ENCODE data around the gene ATP5MC2.

ATP5MC2 gene

GRCh38 chr12:53625373-53625945, 50.4 kb downstream of the ATP5MC2 start:
- TF ChIP-seq CTCF (IDR thresholded peaks at IDR 0.05; ENCODE audit: low read length, missing control alignments), result no peak
- no peak for DNase-seq (ENCODE audit: low read depth)
- H3K4me3 ChIP-seq (replicated peaks; ENCODE audit: low read depth, low read length), result peak overlapping the region; percentile 92

- DNase-seq (ENCODE audit: low read depth), result no peak
- TF ChIP-seq CTCF (IDR thresholded peaks at IDR 0.05; ENCODE audit: low read length, missing control alignments), result no peak
- H3K4me3 ChIP-seq (replicated peaks; ENCODE audit: low read depth, low read length), result peak overlapping the region; percentile 92
These were observed 50.9 kb downstream of the ATP5MC2 start for GRCh38 chr12:53624956-53625355.

- H3K4me3 ChIP-seq (replicated peaks; ENCODE audit: low read depth, low read length), result peak overlapping the region; percentile 92
- DNase-seq (ENCODE audit: low read depth), result peak; percentile 44
- TF ChIP-seq CTCF (IDR thresholded peaks at IDR 0.05; ENCODE audit: low read length, missing control alignments), result no peak
These were observed 51.4 kb downstream of the ATP5MC2 start for GRCh38 chr12:53624458-53624857.

GRCh38 chr12:53623548-53624385, 52.1 kb downstream of the ATP5MC2 start:
- no peak for TF ChIP-seq CTCF (IDR thresholded peaks at IDR 0.05; ENCODE audit: low read length, missing control alignments)
- peak overlapping the region; percentile 92 for H3K4me3 ChIP-seq (replicated peaks; ENCODE audit: low read depth, low read length)
- DNase-seq (ENCODE audit: low read depth), result peak; percentile 81

- TF ChIP-seq CTCF (IDR thresholded peaks at IDR 0.05; ENCODE audit: low read length, missing control alignments), result no peak
- DNase-seq (ENCODE audit: low read depth), result no peak
- H3K4me3 ChIP-seq (replicated peaks; ENCODE audit: low read depth, low read length), result no peak overlapping the region
These were observed 53.2 kb downstream of the ATP5MC2 start for GRCh38 chr12:53622724-53623123.

- H3K4me3 ChIP-seq (replicated peaks; ENCODE audit: low read depth, low read length), result peak overlapping the region; percentile 30
These were observed 57.6 kb downstream of the ATP5MC2 start for GRCh38 chr12:53618275-53618674.

More at GRCh38 chr12:53618275-53618674, 57.6 kb downstream of the ATP5MC2 start:
- DNase-seq (ENCODE audit: low read depth), result no peak
- no peak for TF ChIP-seq CTCF (IDR thresholded peaks at IDR 0.05; ENCODE audit: low read length, missing control alignments)
